ENCODE data around the gene EI24. TPM values are rescaled to one million over a fixed set of nuclear protein-coding genes. Genes with fewer than 3 reads are reported as not detected.
"Not testable (repeated sequence)": the region's sequence is repeated elsewhere in the genome, so short reads cannot be mapped to it uniquely, and the experiment has no call there.

Gene EI24
- total and polyA plus RNA-seq, 2 experiments from 2014 or later, result 132 to 174 TPM

DNA sequence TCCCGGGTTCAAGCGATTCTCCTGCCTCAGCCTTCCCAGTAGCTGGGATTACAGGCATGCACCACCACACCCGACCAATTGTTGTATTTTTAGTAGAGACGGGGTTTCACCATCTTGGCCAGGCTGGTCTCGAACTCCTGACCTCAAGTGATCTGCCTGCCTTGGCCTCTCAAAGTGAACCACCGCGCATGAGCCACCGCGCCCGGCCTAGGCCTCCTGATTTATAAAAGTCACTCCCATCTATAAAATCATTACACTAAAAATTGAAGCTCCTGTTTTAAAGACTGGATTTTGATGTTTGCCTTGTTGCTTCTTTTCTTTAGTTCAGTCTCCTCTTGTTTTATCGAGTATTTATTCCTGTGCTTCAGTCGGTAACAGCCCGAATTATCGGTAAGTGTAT lies 7.9 kb downstream of the EI24 start:
- not testable (repeated sequence) for H3K4me2 ChIP-seq; H3K27me3 Mint-ChIP-seq (ENCODE audit: insufficient read depth, low read depth, poor library complexity); H3K4me3 ChIP-seq; H3K27me3 ChIP-seq (ENCODE audit: insufficient read depth); H3K27ac Mint-ChIP-seq; H3K4me1 Mint-ChIP-seq; H3F3A ChIP-seq (replicated peaks; ENCODE audit: low read depth); H3K9me3 Mint-ChIP-seq; H3K79me2 ChIP-seq (replicated peaks; ENCODE audit: insufficient read depth); H3K4me3 Mint-ChIP-seq; H3K27ac ChIP-seq (ENCODE audit: low read depth); H3K4me1 ChIP-seq (ENCODE audit: insufficient read depth); DNase-seq (ENCODE audit: low spot score); ATAC-seq; H3K9me2 ChIP-seq (ENCODE audit: insufficient read depth); H2AFZ ChIP-seq
- H3K36me3 Mint-ChIP-seq (ENCODE audit: low read depth), result peaks cover 74% of the 10 kb centered on the region
- Histone ChIP-seq H4K20me1 (replicated peaks; ENCODE audit: insufficient read depth) (peaks cover 10% of the 10 kb centered on the region; the same call in 1 of the 2 replicates), H3K36me3 (ENCODE audit: insufficient read depth) (peaks cover 79% of the 10 kb centered on the region)

DNA sequence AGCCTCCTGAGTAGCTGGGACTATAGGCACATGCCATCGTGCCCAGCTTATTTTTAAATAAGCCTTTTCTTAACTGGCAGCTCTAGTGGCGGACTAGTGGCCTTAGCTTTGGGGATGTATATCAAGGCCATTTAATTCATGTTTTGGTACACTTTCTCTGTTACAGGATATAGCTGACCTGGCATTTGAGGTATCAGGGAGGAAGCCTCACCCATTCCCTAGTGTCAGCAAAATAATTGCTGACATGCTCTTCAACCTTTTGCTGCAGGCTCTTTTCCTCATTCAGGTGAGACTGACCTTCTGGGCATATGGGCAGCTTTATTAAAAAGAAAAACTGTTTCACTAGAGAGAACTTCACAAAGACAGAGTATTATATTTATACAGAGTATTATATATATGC lies 9.5 kb downstream of the EI24 start:
- Histone ChIP-seq H3K9me2 (ENCODE audit: insufficient read depth) (no peaks in the 10 kb centered on the region), H3K4me1 (ENCODE audit: insufficient read depth) (no peaks in the 10 kb centered on the region), H3K4me3 (no peak overlapping the region), H2AFZ (no peak overlapping the region), H3F3A (replicated peaks; ENCODE audit: low read depth) (no peaks in the 10 kb centered on the region), H3K79me2 (replicated peaks; ENCODE audit: insufficient read depth) (no peaks in the 10 kb centered on the region), H3K4me2 (no peak overlapping the region), H3K36me3 (ENCODE audit: insufficient read depth) (peaks cover 82% of the 10 kb centered on the region), H3K27ac (ENCODE audit: low read depth) (no peak overlapping the region), H3K27me3 (ENCODE audit: insufficient read depth) (no peaks in the 10 kb centered on the region), H4K20me1 (replicated peaks; ENCODE audit: insufficient read depth) (peaks cover 10% of the 10 kb centered on the region; the same call in 1 of the 2 replicates)
- Mint-ChIP-seq H3K36me3 (ENCODE audit: low read depth) (peaks cover 77% of the 10 kb centered on the region), H3K4me3 (no peak overlapping the region), H3K27me3 (ENCODE audit: insufficient read depth, low read depth, poor library complexity) (peaks cover 3% of the 10 kb centered on the region), H3K9me3 (no peaks in the 10 kb centered on the region), H3K27ac (no peak overlapping the region), H3K4me1 (no peaks in the 10 kb centered on the region)
- DNase-seq (ENCODE audit: low spot score) (no peak), ATAC-seq (no peak)
- no peak for TF ChIP-seq CREB1 (CRISPR knock-in tag; IDR thresholded peaks at IDR 0.05; ENCODE audit: low read depth)
- TF ChIP-seq, protein P1, sequence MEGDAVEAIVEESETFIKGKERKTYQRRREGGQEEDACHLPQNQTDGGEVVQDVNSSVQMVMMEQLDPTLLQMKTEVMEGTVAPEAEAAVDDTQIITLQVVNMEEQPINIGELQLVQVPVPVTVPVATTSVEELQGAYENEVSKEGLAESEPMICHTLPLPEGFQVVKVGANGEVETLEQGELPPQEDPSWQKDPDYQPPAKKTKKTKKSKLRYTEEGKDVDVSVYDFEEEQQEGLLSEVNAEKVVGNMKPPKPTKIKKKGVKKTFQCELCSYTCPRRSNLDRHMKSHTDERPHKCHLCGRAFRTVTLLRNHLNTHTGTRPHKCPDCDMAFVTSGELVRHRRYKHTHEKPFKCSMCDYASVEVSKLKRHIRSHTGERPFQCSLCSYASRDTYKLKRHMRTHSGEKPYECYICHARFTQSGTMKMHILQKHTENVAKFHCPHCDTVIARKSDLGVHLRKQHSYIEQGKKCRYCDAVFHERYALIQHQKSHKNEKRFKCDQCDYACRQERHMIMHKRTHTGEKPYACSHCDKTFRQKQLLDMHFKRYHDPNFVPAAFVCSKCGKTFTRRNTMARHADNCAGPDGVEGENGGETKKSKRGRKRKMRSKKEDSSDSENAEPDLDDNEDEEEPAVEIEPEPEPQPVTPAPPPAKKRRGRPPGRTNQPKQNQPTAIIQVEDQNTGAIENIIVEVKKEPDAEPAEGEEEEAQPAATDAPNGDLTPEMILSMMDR (conservative IDR thresholded peaks at IDR 0.05; ENCODE audit: low read depth in 2 of 2), result no peak
- TF ChIP-seq, protein P2, sequence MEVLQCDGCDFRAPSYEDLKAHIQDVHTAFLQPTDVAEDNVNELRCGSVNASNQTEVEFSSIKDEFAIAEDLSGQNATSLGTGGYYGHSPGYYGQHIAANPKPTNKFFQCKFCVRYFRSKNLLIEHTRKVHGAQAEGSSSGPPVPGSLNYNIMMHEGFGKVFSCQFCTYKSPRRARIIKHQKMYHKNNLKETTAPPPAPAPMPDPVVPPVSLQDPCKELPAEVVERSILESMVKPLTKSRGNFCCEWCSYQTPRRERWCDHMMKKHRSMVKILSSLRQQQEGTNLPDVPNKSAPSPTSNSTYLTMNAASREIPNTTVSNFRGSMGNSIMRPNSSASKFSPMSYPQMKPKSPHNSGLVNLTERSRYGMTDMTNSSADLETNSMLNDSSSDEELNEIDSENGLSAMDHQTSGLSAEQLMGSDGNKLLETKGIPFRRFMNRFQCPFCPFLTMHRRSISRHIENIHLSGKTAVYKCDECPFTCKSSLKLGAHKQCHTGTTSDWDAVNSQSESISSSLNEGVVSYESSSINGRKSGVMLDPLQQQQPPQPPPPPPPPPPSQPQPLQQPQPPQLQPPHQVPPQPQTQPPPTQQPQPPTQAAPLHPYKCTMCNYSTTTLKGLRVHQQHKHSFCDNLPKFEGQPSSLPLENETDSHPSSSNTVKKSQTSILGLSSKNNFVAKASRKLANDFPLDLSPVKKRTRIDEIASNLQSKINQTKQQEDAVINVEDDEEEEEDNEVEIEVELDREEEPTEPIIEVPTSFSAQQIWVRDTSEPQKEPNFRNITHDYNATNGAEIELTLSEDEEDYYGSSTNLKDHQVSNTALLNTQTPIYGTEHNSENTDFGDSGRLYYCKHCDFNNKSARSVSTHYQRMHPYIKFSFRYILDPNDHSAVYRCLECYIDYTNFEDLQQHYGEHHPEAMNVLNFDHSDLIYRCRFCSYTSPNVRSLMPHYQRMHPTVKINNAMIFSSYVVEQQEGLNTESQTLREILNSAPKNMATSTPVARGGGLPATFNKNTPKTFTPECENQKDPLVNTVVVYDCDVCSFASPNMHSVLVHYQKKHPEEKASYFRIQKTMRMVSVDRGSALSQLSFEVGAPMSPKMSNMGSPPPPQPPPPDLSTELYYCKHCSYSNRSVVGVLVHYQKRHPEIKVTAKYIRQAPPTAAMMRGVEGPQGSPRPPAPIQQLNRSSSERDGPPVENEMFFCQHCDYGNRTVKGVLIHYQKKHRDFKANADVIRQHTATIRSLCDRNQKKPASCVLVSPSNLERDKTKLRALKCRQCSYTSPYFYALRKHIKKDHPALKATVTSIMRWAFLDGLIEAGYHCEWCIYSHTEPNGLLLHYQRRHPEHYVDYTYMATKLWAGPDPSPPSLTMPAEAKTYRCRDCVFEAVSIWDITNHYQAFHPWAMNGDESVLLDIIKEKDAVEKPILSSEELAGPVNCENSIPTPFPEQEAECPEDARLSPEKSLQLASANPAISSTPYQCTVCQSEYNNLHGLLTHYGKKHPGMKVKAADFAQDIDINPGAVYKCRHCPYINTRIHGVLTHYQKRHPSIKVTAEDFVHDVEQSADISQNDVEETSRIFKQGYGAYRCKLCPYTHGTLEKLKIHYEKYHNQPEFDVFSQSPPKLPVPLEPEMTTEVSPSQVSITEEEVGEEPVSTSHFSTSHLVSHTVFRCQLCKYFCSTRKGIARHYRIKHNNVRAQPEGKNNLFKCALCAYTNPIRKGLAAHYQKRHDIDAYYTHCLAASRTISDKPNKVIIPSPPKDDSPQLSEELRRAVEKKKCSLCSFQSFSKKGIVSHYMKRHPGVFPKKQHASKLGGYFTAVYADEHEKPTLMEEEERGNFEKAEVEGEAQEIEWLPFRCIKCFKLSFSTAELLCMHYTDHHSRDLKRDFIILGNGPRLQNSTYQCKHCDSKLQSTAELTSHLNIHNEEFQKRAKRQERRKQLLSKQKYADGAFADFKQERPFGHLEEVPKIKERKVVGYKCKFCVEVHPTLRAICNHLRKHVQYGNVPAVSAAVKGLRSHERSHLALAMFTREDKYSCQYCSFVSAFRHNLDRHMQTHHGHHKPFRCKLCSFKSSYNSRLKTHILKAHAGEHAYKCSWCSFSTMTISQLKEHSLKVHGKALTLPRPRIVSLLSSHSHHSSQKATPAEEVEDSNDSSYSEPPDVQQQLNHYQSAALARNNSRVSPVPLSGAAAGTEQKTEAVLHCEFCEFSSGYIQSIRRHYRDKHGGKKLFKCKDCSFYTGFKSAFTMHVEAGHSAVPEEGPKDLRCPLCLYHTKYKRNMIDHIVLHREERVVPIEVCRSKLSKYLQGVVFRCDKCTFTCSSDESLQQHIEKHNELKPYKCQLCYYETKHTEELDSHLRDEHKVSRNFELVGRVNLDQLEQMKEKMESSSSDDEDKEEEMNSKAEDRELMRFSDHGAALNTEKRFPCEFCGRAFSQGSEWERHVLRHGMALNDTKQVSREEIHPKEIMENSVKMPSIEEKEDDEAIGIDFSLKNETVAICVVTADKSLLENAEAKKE (CRISPR knock-in tag; IDR thresholded peaks at IDR 0.05), result no peak
- TF ChIP-seq STAT1 (IDR thresholded peaks at IDR 0.05; ENCODE audit: unreplicated experiment), result no peak
- TF ChIP-seq ZNF331 (CRISPR knock-in tag; IDR thresholded peaks at IDR 0.05; ENCODE audit: low read depth), result no peak
- TF ChIP-seq, protein P3, sequence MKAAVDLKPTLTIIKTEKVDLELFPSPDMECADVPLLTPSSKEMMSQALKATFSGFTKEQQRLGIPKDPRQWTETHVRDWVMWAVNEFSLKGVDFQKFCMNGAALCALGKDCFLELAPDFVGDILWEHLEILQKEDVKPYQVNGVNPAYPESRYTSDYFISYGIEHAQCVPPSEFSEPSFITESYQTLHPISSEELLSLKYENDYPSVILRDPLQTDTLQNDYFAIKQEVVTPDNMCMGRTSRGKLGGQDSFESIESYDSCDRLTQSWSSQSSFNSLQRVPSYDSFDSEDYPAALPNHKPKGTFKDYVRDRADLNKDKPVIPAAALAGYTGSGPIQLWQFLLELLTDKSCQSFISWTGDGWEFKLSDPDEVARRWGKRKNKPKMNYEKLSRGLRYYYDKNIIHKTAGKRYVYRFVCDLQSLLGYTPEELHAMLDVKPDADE (IDR thresholded peaks at IDR 0.05), result no peak
- TF ChIP-seq, protein P4, sequence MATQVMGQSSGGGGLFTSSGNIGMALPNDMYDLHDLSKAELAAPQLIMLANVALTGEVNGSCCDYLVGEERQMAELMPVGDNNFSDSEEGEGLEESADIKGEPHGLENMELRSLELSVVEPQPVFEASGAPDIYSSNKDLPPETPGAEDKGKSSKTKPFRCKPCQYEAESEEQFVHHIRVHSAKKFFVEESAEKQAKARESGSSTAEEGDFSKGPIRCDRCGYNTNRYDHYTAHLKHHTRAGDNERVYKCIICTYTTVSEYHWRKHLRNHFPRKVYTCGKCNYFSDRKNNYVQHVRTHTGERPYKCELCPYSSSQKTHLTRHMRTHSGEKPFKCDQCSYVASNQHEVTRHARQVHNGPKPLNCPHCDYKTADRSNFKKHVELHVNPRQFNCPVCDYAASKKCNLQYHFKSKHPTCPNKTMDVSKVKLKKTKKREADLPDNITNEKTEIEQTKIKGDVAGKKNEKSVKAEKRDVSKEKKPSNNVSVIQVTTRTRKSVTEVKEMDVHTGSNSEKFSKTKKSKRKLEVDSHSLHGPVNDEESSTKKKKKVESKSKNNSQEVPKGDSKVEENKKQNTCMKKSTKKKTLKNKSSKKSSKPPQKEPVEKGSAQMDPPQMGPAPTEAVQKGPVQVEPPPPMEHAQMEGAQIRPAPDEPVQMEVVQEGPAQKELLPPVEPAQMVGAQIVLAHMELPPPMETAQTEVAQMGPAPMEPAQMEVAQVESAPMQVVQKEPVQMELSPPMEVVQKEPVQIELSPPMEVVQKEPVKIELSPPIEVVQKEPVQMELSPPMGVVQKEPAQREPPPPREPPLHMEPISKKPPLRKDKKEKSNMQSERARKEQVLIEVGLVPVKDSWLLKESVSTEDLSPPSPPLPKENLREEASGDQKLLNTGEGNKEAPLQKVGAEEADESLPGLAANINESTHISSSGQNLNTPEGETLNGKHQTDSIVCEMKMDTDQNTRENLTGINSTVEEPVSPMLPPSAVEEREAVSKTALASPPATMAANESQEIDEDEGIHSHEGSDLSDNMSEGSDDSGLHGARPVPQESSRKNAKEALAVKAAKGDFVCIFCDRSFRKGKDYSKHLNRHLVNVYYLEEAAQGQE (IDR thresholded peaks at IDR 0.05; ENCODE audit: unreplicated experiment), result no peak
- TF ChIP-seq EZH2 (IDR thresholded peaks at IDR 0.05; ENCODE audit: low read depth, unreplicated experiment), result no peak
- no peak for TF ChIP-seq JUNB (IDR thresholded peaks at IDR 0.05; ENCODE audit: unreplicated experiment)
- no peak for TF ChIP-seq EZH2phosphoT487 (IDR thresholded peaks at IDR 0.05; ENCODE audit: unreplicated experiment)
